ENCODE results near the gene RFX8.

RFX8 gene

DNA sequence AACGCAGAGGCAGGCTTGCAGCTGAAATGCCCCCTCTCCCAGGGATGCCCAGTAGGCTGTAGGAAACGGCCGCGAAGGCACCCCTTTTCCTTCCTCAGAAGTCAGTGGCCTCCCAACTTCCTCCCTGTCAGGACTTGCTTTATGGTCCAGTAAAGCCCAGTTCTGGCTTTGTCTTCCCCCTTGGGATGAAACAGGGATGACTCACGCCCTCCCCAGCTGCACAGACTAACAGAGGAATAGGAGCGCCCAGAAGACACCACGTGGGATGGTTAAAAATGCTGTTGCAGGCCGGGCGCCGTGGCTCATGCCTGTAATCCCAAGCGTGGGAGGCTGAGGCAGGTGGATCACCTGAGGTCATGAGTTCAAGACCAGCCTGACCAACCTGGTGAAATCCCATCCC is 94.5 kb downstream of the RFX8 start:
- Histone ChIP-seq H3K4me1 (ENCODE audit: low read length) (no peaks in the 10 kb centered on the region), H3K27ac (ENCODE audit: low read length) (no peak overlapping the region), H3K4me3 (ENCODE audit: low read length) (no peak overlapping the region), H3K9me3 (ENCODE audit: insufficient read depth, low read length) (no peaks in the 10 kb centered on the region), H3K27me3 (ENCODE audit: low read depth, low read length) (no peaks in the 10 kb centered on the region), H4K20me1 (ENCODE audit: insufficient read depth, low read length) (no peaks in the 10 kb centered on the region), H3K36me3 (replicated peaks; ENCODE audit: low read depth, low read length) (no peaks in the 10 kb centered on the region), H3K9ac (ENCODE audit: low read length) (no peak overlapping the region), H3K79me2 (ENCODE audit: low read length) (no peaks in the 10 kb centered on the region), H3K4me2 (ENCODE audit: low read length) (no peak overlapping the region), H2AFZ (ENCODE audit: low read depth, low read length) (no peak overlapping the region)
- no peak for TF ChIP-seq EZH2phosphoT487 (IDR thresholded peaks at IDR 0.05; ENCODE audit: low read depth)
- TF ChIP-seq, protein P1, sequence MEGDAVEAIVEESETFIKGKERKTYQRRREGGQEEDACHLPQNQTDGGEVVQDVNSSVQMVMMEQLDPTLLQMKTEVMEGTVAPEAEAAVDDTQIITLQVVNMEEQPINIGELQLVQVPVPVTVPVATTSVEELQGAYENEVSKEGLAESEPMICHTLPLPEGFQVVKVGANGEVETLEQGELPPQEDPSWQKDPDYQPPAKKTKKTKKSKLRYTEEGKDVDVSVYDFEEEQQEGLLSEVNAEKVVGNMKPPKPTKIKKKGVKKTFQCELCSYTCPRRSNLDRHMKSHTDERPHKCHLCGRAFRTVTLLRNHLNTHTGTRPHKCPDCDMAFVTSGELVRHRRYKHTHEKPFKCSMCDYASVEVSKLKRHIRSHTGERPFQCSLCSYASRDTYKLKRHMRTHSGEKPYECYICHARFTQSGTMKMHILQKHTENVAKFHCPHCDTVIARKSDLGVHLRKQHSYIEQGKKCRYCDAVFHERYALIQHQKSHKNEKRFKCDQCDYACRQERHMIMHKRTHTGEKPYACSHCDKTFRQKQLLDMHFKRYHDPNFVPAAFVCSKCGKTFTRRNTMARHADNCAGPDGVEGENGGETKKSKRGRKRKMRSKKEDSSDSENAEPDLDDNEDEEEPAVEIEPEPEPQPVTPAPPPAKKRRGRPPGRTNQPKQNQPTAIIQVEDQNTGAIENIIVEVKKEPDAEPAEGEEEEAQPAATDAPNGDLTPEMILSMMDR (IDR thresholded peaks at IDR 0.05; ENCODE audit: low read depth, low read length), result no peak

DNA sequence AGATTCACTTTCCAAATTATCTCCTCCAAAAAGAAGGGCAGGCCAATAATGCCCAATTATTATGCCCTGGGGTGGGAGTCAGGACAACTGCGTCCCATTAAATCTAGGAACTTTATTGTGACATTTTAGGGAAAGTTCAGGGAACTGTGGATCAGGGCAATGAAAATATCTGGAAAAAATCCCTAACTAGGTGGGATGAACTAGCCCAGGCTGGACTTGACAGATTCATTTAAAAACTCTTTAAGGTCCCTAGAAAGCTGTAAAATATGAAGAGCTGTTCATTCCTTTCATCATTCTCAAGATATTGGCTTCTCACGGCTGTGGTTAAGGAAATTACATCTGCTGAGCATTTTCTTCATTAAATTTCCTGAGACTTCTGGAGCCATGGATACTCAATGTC is 95.8 kb downstream of the RFX8 start:
- Histone ChIP-seq H2AFZ (ENCODE audit: low read depth, low read length) (no peak overlapping the region), H3K27ac (ENCODE audit: low read length) (no peak overlapping the region), H3K36me3 (replicated peaks; ENCODE audit: low read depth, low read length) (no peaks in the 10 kb centered on the region), H3K4me3 (ENCODE audit: low read length) (no peak overlapping the region), H3K4me1 (ENCODE audit: low read length) (no peaks in the 10 kb centered on the region), H4K20me1 (ENCODE audit: insufficient read depth, low read length) (no peaks in the 10 kb centered on the region), H3K9me3 (ENCODE audit: insufficient read depth, low read length) (no peaks in the 10 kb centered on the region), H3K4me2 (ENCODE audit: low read length) (no peak overlapping the region), H3K27me3 (ENCODE audit: low read depth, low read length) (no peaks in the 10 kb centered on the region), H3K79me2 (ENCODE audit: low read length) (no peaks in the 10 kb centered on the region), H3K9ac (ENCODE audit: low read length) (no peak overlapping the region)
- TF ChIP-seq, protein P1 (IDR thresholded peaks at IDR 0.05; ENCODE audit: low read depth, low read length), result no peak
- no peak for TF ChIP-seq EZH2phosphoT487 (IDR thresholded peaks at IDR 0.05; ENCODE audit: low read depth)

DNA sequence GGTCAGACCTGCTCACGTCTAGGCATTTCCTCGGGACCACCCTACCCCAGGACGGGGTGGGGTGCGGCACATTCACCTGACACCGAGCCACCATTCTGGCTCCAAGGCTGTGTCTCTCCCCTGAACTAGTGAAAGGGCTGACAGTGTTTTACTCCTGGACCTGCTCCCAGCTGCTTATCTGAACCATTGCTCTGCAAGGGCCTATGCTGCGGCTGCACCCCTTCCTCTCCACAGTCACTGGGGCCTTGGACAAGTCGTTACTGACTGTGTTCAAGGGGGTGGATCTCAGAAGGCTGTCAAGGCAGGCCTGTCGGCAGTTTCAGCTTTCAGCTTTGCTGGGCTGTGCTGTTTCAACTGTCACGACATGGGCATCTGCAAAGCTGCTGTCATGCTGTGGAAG is 99.3 kb downstream of the RFX8 start:
- no peak overlapping the region for H3K4me2 ChIP-seq (ENCODE audit: low read length)
- no peaks in the 10 kb centered on the region for H3K9me3 ChIP-seq (ENCODE audit: insufficient read depth, low read length)
- no peaks in the 10 kb centered on the region for H4K20me1 ChIP-seq (ENCODE audit: insufficient read depth, low read length)
- no peak overlapping the region for H3K4me3 ChIP-seq (ENCODE audit: low read length)
- no peak overlapping the region for H3K9ac ChIP-seq (ENCODE audit: low read length)
- H2AFZ ChIP-seq (ENCODE audit: low read depth, low read length), result no peak overlapping the region
- TF ChIP-seq, protein P1 (IDR thresholded peaks at IDR 0.05; ENCODE audit: low read depth, low read length), result no peak
- no peaks in the 10 kb centered on the region for H3K36me3 ChIP-seq (replicated peaks; ENCODE audit: low read depth, low read length)
- no peaks in the 10 kb centered on the region for H3K79me2 ChIP-seq (ENCODE audit: low read length)
- H3K27ac ChIP-seq (ENCODE audit: low read length), result no peak overlapping the region
- no peaks in the 10 kb centered on the region for H3K27me3 ChIP-seq (ENCODE audit: low read depth, low read length)
- H3K4me1 ChIP-seq (ENCODE audit: low read length), result no peaks in the 10 kb centered on the region

DNA sequence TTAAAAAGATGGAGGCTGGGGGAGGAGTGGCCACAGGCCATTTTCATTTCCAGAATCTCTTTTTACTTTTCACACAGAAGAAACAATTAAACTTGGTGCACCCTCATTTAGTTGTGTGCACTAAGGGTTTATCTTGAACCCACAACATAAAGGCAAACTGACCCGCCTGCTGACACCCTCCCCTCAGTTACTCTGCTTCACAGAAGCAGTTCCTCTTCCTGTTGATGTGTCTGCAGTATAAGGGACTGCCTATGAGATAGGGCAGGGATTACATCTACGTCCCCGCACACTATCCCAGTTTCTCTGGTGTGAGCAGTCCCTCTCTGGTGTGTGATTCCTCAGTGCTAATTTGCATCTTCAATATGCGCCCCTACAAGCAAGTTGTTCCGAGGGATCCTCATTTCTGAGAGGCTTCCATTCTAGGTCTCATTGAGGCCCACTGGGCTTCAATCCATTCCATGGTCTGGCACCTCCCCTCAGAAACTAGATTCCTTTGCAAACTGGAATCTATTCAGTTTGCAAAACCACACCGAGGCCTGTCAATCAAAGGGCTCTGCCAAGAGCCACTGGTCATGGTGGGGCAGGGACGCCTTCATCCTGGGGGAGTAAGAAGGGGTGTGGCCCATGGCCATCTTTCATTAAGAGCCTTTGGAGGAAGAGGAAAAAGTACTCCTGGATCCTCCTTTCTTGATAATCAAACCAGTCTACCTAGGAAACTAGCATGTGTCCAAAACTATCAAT is 99.9 kb downstream of the RFX8 start:
- Histone ChIP-seq H3K79me2 (ENCODE audit: low read length) (no peaks in the 10 kb centered on the region), H3K9ac (ENCODE audit: low read length) (no peak overlapping the region), H3K36me3 (replicated peaks; ENCODE audit: low read depth, low read length) (no peaks in the 10 kb centered on the region), H3K4me2 (ENCODE audit: low read length) (no peak overlapping the region), H3K9me3 (ENCODE audit: insufficient read depth, low read length) (no peaks in the 10 kb centered on the region), H3K4me3 (ENCODE audit: low read length) (no peak overlapping the region), H4K20me1 (ENCODE audit: insufficient read depth, low read length) (no peaks in the 10 kb centered on the region), H2AFZ (ENCODE audit: low read depth, low read length) (no peak overlapping the region), H3K4me1 (ENCODE audit: low read length) (no peaks in the 10 kb centered on the region), H3K27ac (ENCODE audit: low read length) (no peak overlapping the region), H3K27me3 (ENCODE audit: low read depth, low read length) (no peaks in the 10 kb centered on the region)
- no peak for TF ChIP-seq EZH2phosphoT487 (IDR thresholded peaks at IDR 0.05; ENCODE audit: low read depth)
- TF ChIP-seq, protein P1 (IDR thresholded peaks at IDR 0.05; ENCODE audit: low read depth, low read length), result no peak
